Fibroblast of pulmonary artery (primary cell): ENCODE data around the gene USPL1.
"Not testable (repeated sequence)": the region's sequence is repeated elsewhere in the genome, so short reads cannot be mapped to it uniquely, and the experiment has no call there.

Source experiments
- DNase-seq: peaks from one replicate; pipeline ENCODE4 v3.0.0-alpha.2; 2010; ENCODE audit warnings: low read depth
- H3K4me3 ChIP-seq: replicated peaks from 2 replicates; pipeline ENCODE4 v1.5.1; 2011; ENCODE audit warnings: low read depth, mild to moderate bottlenecking, control low read depth, low read length, moderate library complexity
- CTCF ChIP-seq: IDR thresholded peaks from 2 replicates; pipeline ENCODE4 v1.5.1; 2011; ENCODE audit warnings: mild to moderate bottlenecking, control low read depth, low read length, inconsistent platforms; ENCODE audit errors: missing control alignments

USPL1 gene

GRCh38 chr13:30600496-30600895 is 17.2 kb upstream of the USPL1 start:
- no peak overlapping the region for H3K4me3 ChIP-seq
- TF ChIP-seq CTCF = no peak
- no peak for DNase-seq

DNA sequence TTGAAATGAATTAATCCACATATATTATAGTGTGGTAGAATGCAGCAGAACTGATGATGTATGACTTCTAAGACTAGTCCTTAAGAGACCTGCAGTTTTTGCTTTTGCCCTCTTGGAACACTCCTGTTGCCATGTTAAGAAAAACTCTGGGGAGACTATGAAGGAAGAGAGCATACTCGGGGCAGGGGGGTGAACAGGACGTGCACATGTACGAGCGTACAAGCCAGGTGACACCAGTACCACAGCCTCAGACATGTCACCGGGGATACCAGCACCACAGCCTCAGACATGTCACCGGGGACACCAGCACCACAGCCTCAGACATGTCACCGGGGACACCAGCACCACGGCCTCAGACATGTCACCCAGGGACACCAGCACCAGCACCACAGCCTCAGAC is 15.9 kb upstream of the USPL1 start:
- no peak for TF ChIP-seq CTCF
- DNase-seq = no peak
- no peak overlapping the region for H3K4me3 ChIP-seq

- TF ChIP-seq CTCF = no peak
- H3K4me3 ChIP-seq = no peak overlapping the region
- no peak for DNase-seq
Observed at GRCh38 chr13:30605052-30605451, 12.7 kb upstream of the USPL1 start.

DNA sequence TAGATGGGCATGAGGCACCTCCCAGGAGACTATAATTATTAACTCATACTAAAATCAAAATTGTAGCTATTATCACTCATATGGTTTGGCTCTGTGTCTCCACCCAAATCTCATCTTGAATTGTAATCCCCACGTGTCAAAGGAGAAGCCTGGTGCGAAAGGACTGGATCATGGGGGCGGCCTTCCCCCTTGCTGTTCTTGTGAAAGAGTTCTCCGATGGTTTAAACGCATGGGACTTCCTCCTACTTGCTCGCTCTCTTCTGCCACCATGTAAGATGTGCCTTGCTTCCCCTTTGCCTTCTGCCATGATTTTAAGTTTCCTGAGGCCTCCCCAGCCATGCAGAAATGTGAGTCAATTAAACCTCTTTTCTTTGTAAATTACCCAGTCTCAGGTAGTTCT is 10.5 kb upstream of the USPL1 start:
- not testable (repeated sequence) for H3K4me3 ChIP-seq, DNase-seq

DNA sequence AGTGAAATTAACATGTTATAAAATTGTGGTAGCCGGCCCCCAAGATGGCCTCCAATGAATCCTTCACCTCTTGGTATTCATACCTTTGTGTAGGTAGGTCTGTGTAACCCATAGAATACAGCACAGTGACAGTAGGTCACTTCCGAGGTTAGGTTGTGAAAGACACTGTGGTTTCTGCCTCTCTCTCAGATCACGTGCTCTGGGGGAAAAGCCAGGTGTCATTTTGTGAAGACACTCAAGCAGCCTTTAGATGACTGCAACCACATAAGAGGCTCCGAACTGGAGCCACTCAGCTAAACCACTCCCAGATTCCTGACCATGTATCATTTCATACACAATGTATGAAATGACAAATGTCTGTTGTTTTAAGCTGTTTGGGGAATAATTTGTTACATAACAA is 9.8 kb upstream of the USPL1 start:
- no peak for TF ChIP-seq CTCF
- DNase-seq = no peak
- no peak overlapping the region for H3K4me3 ChIP-seq

- H3K4me3 ChIP-seq = no peak overlapping the region
- TF ChIP-seq CTCF = no peak
- peak; percentile 30 for DNase-seq
Observed at GRCh38 chr13:30608364-30608763, 9.4 kb upstream of the USPL1 start.

DNA sequence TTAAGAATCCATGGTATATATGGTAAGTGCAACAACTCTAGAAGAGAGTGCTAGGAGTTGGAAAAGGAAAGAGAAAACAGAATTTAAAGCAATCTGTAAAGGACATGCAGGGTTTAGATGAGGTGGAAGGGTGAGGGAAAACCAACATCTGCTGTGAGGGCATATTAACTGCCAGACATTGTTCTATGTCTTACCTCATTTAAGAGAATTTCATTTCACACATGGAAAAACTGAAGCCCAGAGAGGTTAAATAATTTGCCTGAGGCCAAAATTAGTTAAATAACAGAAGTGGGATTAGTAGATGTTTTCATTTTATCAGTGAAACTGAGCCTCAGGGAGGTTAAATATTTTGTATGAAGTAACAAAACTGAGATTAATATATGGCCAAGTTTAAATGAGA is 7.4 kb upstream of the USPL1 start:
- no peak for DNase-seq
- no peak for TF ChIP-seq CTCF
- H3K4me3 ChIP-seq = no peak overlapping the region

DNA sequence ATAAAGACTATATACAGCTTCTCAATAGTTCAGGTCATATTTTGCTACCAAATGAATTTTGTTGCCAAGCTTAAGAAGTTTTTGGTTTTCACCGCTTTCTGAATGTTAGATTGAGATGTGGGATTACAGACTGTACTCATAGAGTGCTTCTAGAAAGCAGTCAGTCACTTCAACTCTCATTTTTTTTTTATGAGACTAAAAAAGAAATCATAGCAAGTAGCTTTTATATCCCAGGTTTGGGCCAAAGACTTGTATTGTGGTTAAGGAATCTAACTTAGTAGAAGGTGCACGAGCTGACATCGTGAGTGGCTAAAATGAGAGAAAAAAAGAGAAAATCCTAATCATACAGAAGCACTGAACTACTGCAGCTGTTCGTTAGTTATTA is 2.2 kb upstream of the USPL1 start:
- no peak for DNase-seq
- no peak for TF ChIP-seq CTCF
- H3K4me3 ChIP-seq = peak overlapping the region; percentile 97
